ENCODE measurements around the gene PLG. TPM values are rescaled to one million over a fixed set of nuclear protein-coding genes. Genes with fewer than 3 reads are reported as not detected.
A peak's percentile ranks its signal among the peaks of the same experiment; 100 is the strongest.
"Not testable (repeated sequence)": the region's sequence is repeated elsewhere in the genome, so short reads cannot be mapped to it uniquely, and the experiment has no call there.

PLG gene
- total RNA-seq, 2 experiments from 2014 or later, result not detected

DNA sequence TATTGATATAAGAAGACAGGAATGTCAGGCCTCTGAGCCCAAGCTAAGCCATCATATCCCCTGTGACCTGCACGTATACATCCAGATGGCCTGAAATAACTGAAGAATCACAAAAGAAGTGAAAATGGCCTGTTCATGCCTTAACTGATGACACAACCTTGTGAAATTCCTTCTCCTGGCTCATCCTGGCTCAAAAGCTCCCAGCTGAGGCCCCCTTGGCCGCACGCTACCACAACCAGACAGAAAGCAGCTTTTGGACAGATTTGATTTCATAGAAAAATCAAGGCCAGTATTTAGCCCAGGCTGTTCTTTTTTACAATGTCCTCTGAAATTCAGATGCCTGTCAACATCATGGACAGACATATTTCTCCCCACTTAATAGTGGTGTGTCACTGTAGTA lies 78.6 kb downstream of the PLG start:
- H3K9me3 Mint-ChIP-seq (ENCODE audit: low read depth); CTCF ChIA-PET; H3K36me3 Mint-ChIP-seq (ENCODE audit: low read depth): not testable (repeated sequence)

DNA sequence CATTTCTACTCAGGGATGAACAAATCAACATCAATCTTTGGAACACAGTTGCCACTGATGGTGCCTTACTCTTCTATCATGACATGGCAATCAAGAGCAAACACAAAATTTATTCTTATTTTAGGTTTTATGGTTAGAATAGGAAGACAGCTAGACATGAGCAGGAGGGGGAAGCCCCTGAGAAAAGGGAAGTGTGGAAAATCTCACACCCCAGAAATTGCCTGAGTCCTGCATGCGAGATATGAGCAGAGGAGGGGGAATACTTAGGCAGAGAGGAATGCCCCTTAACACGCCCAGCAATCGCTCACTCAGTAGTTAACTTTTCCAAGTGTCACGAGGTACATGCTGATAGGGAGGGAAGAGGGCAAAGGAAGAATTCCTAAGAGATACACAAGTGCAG lies 79.3 kb downstream of the PLG start:
- H3K9me3 Mint-ChIP-seq (ENCODE audit: low read depth), result no peaks in the 10 kb centered on the region
- intact Hi-C loops (cut with DNase I, micrococcal nuclease), result no loop called here
- H3K4me1 Mint-ChIP-seq, result no peaks in the 10 kb centered on the region
- H3K4me3 Mint-ChIP-seq, result no peak overlapping the region
- ATAC-seq (no peak), DNase-seq (no peak)
- no peak overlapping the region for H3K27ac Mint-ChIP-seq
- peaks cover 8% of the 10 kb centered on the region for H3K27me3 Mint-ChIP-seq
- ChIA-PET CTCF (no interaction called here), POLR2A (no interaction called here)
- no peaks in the 10 kb centered on the region for H3K36me3 Mint-ChIP-seq (ENCODE audit: low read depth)

More for the DNA sequence above, 78.6 kb downstream of the PLG start:
- POLR2A ChIA-PET; H3K4me1 Mint-ChIP-seq; H3K27ac Mint-ChIP-seq; ATAC-seq; H3K27me3 Mint-ChIP-seq; DNase-seq; H3K4me3 Mint-ChIP-seq; intact Hi-C loops (cut with DNase I, micrococcal nuclease): not testable (repeated sequence)

DNA sequence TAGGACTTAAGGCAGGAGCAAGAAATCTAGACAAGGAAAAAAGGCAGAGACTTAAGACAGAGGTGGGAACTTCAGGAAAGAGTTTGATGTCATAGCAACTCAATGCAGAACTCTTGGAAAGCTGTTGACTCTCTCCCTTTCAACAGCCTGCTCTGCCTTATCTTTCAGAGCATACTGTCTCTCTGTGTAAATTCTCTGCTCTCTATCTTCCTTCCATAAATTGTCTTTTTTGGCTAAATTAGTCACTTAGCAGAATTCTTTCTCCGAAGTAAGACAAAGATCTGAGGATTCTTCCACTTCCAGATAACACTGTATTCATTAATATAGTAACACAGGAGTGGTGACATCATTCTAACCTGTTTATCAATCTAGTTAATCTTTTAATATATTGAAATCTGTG lies 80.2 kb downstream of the PLG start:
- Mint-ChIP-seq H3K4me3 (no peak overlapping the region), H3K9me3 (ENCODE audit: low read depth) (no peaks in the 10 kb centered on the region), H3K4me1 (no peaks in the 10 kb centered on the region), H3K36me3 (ENCODE audit: low read depth) (no peaks in the 10 kb centered on the region), H3K27ac (no peak overlapping the region), H3K27me3 (peaks cover 6% of the 10 kb centered on the region)
- ChIA-PET CTCF (no interaction called here), POLR2A (no interaction called here)
- ATAC-seq (no peak), DNase-seq (no peak)
- intact Hi-C loops (cut with DNase I, micrococcal nuclease), result no loop called here

DNA sequence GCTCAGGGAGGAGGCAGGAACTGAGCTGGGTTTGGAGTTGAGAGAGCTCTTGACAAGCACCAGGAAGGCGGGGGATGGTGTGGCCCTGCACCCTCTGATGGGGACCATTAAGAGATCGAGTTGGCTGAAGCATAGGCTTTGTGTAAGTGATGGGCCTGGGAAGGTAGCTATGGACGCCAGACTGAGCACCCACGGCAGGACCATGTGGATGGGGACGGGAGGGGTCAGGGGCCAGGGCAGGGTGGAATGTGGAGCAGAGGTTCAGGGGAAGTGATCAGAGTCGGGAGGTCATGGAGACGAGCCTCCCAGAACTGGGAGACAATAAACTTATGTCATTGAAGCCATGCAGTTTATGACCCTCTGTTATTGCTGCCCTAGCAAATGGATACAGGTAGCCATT lies 81.7 kb downstream of the PLG start:
- Mint-ChIP-seq H3K27ac (no peak overlapping the region), H3K36me3 (ENCODE audit: low read depth) (no peaks in the 10 kb centered on the region), H3K9me3 (ENCODE audit: low read depth) (no peaks in the 10 kb centered on the region), H3K4me3 (no peak overlapping the region), H3K4me1 (peaks cover 2% of the 10 kb centered on the region), H3K27me3 (peaks cover 8% of the 10 kb centered on the region)
- ATAC-seq (no peak), DNase-seq (no peak)
- intact Hi-C loops (cut with DNase I, micrococcal nuclease), result no loop called here
- POLR2A ChIA-PET, result no interaction called here
- CTCF ChIA-PET, result no interaction called here

DNA sequence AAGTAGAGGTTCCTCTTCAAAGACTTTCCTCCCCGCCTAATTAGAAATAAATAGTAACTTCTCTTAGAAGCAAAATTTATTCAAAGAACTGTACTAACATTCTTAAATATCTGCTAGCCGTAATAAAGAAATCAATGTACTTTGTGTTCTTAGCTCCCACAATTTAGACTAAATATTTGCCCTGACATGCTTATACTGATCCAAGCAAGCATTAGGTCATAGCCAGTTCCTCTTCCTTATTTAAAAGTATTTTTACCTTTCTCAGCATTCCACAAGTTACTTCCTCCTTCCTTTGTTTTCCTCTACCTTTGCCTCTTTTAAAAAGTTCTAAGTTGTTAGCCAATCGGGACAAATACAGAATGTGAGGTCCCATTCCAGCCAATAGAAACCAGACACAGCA lies 86.1 kb downstream of the PLG start:
- H3K36me3 Mint-ChIP-seq (ENCODE audit: low read depth); H3K27ac Mint-ChIP-seq; CTCF ChIA-PET; H3K4me3 Mint-ChIP-seq; intact Hi-C loops (cut with DNase I, micrococcal nuclease); POLR2A ChIA-PET; H3K27me3 Mint-ChIP-seq; DNase-seq; H3K9me3 Mint-ChIP-seq (ENCODE audit: low read depth); ATAC-seq: not testable (repeated sequence)
- H3K4me1 Mint-ChIP-seq, result peaks cover 17% of the 10 kb centered on the region

DNA sequence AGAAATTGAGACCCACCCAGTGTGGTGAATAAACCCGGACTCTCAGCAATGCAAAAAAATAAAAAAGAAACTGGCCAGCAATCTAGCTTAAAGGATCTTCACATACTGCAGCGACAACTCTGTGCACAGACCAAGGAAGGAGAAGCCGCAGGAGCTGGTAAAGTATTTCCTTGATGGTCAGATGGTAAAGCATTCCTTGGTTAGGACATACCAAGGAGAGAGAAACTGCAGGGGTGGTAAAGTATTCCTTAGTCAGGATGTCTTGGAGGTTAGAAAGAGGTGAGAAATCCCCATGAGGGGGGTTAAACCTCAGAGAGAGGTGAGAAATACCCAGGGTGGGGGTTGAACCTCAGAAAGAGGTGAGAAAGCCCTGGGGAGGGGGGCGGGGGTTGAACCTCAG lies 86.8 kb downstream of the PLG start:
- Mint-ChIP-seq H3K4me1 (peaks cover 17% of the 10 kb centered on the region), H3K27ac (no peak overlapping the region), H3K4me3 (no peak overlapping the region), H3K27me3 (peaks cover 2% of the 10 kb centered on the region), H3K36me3 (ENCODE audit: low read depth) (no peaks in the 10 kb centered on the region), H3K9me3 (ENCODE audit: low read depth) (peaks cover 7% of the 10 kb centered on the region)
- POLR2A ChIA-PET, result no interaction called here
- ATAC-seq (no peak), DNase-seq (no peak)
- intact Hi-C loops (cut with DNase I, micrococcal nuclease), result no loop called here
- CTCF ChIA-PET, result no interaction called here

DNA sequence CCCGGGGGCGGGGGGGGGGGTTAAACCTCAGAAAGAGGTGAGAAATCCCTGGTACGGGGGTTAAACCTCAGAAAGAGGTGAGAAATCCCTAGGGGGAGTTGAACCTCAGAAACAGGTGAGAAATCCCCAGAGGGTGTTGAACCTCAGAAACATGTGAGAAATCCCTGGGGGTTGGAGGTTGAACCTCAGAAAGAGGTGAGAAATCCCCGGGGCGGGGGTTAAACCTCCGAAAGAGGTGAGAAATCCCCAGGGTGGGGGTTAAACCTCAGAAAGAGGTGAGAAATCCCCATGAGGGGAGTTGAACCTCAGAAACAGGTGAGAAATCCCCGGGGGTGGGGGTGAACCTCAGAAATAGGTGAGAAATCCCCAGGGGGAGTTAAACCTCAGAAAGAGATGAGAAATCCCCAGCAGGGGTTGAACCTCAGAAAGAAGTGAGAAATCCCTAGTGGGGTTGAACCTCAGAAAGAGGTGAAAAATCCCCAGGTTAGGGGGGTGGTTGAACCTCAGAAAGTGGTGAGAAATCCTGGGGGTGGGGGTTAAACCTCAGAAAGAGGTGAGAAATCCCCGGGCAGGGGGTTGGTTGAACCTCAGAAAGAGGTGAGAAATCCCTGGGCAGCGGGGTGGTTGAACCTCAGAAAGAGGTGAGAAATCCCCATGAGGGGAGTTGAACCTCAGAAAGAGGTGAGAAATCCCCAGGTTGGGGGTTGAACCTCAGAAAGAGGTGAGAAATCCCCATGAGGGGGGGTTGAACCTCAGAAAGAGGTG lies 87.4 kb downstream of the PLG start:
- no peaks in the 10 kb centered on the region for H3K36me3 Mint-ChIP-seq (ENCODE audit: low read depth)
- no peak overlapping the region for H3K27ac Mint-ChIP-seq
- ChIA-PET CTCF (no interaction called here), POLR2A (interaction anchor here (0.6 kb wide), 1 partner anchor 12 kb away, joined by 3 read pairs; no protein-coding TSS in a partner anchor)
- intact Hi-C loops (cut with DNase I, micrococcal nuclease), result no loop called here
- H3K4me1 Mint-ChIP-seq, result peaks cover 17% of the 10 kb centered on the region
- DNase-seq (peak; percentile 44), ATAC-seq (no peak)
- peaks cover 2% of the 10 kb centered on the region for H3K27me3 Mint-ChIP-seq
- H3K4me3 Mint-ChIP-seq, result no peak overlapping the region
- peaks cover 7% of the 10 kb centered on the region for H3K9me3 Mint-ChIP-seq (ENCODE audit: low read depth)

DNA sequence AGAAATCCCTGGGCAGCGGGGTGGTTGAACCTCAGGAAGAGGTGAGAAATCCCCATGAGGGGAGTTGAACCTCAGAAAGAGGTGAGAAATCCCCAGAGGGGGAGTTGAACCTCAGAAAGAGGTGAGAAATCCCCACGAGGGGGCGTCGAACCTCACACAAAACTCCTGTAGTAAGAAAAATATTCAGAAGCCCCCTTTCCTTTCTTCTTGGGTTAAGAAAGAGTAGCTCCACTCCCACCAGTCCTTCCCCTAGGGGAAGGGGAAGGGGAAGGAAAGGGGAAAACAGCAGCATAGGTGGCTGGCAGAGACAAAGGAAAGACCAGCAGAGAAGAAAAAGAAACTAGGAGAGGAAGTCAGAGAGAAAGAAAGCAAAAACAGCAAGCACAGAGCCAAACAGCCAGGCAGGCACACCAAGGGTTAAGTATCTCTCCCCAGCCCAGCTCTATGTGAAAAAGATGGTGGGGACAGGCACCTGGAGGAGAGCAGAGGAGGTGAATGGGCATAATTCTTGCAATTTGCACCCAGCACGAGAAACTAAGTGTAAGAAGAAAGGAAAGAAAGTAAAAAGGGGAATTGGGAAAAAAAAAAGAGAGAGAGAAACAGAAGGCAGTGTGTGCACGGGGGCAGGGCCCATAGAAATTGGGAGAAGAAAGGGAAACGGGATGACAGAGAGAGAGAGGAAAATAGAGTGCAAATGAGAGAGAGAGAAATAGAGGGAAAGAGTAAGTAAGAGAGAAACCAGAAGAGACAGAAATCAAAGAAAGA lies 88.2 kb downstream of the PLG start:
- H3K9me3 Mint-ChIP-seq (ENCODE audit: low read depth), result peaks cover 7% of the 10 kb centered on the region
- POLR2A ChIA-PET, result interaction anchor here (0.6 kb wide), 1 partner anchor 11 kb away, joined by 3 read pairs; no protein-coding TSS in a partner anchor
- no peak overlapping the region for H3K4me3 Mint-ChIP-seq
- H3K36me3 Mint-ChIP-seq (ENCODE audit: low read depth), result no peaks in the 10 kb centered on the region
- peaks cover 17% of the 10 kb centered on the region for H3K4me1 Mint-ChIP-seq
- H3K27me3 Mint-ChIP-seq, result peaks cover 2% of the 10 kb centered on the region
- ATAC-seq, result no peak
- CTCF ChIA-PET, result no interaction called here
- intact Hi-C loops (cut with DNase I, micrococcal nuclease), result no loop called here
- DNase-seq, result peak; percentile 8
- H3K27ac Mint-ChIP-seq, result peak overlapping the region; percentile 12

DNA sequence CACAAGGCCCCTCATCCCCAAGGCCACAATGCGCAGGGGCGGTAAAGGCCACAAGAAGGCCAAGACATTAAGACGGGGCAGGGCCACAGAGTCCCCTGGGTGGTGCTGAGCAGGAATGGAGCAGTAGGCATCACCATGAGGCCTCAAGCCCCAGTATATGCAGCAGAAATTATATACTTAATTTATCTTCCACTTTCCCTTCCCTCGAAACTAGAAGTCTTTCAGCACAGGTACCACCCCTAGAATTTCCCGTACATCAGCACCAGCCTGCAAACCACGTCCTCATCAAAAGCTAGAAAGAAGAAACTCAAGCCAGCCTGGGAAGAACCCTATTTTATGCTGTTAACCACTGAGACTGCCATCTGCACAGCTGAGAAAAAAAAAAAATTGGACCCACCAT lies 89.4 kb downstream of the PLG start:
- Mint-ChIP-seq H3K36me3 (ENCODE audit: low read depth) (no peaks in the 10 kb centered on the region), H3K9me3 (ENCODE audit: low read depth) (peaks cover 7% of the 10 kb centered on the region), H3K27ac (no peak overlapping the region), H3K4me3 (no peak overlapping the region), H3K27me3 (peaks cover 2% of the 10 kb centered on the region), H3K4me1 (peaks cover 17% of the 10 kb centered on the region)
- ATAC-seq, result peak; percentile 57
- DNase-seq, result peak; percentile 10
- ChIA-PET POLR2A (no interaction called here), CTCF (no interaction called here)
- intact Hi-C loops (cut with DNase I, micrococcal nuclease), result no loop called here

DNA sequence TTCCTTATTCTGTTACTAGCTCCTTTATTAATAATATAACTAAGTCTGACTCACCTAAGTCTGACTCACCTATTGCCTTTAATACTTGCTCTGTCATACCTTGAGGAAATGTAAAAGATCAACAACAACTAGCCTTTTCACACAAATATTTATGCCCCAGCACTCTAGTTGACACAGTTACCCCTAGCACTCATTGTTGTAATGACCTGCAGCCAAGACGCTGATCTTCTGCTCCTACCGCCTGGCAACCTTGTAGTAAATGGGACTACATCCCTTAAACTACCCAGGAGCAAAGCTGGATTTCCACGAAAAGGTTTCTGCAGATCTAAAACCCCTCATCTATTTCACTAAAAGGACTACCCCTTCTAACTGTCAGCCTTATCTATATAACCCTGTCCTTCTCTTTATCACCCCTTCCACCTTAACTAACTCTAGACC lies 90.0 kb downstream of the PLG start:
- H3K4me1 Mint-ChIP-seq, result peaks cover 17% of the 10 kb centered on the region
- no peak for DNase-seq
- H3K27me3 Mint-ChIP-seq, result peaks cover 2% of the 10 kb centered on the region
- POLR2A ChIA-PET, result no interaction called here
- intact Hi-C loops (cut with DNase I, micrococcal nuclease), result no loop called here
- peaks cover 10% of the 10 kb centered on the region for H3K9me3 Mint-ChIP-seq (ENCODE audit: low read depth)
- no peak overlapping the region for H3K27ac Mint-ChIP-seq
- H3K36me3 Mint-ChIP-seq (ENCODE audit: low read depth), result no peaks in the 10 kb centered on the region
- H3K4me3 Mint-ChIP-seq, result no peak overlapping the region
- CTCF ChIA-PET, result no interaction called here
- peak; percentile 61 for ATAC-seq

DNA sequence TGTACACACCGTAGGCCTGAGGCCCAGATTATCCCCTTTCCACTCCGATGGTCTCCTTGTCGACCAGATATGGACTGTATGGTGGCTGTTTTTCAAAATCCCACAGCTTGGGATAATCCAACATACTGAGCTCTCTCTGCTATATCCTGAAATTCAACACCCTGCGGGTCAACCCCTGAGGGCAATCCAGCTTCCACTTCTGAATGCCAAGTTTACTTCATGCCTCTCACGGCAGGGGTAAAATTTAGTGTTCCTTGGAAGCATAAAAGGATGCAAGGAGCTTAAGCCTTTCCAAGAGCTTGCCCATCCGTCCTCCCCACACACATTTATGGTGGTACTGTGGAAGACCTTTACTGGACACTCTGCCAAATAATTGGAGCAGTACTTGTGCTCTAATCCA lies 90.7 kb downstream of the PLG start:
- ChIA-PET POLR2A (no interaction called here), CTCF (no interaction called here)
- Mint-ChIP-seq H3K27me3 (peaks cover 2% of the 10 kb centered on the region), H3K36me3 (ENCODE audit: low read depth) (peaks cover 1% of the 10 kb centered on the region), H3K4me1 (peaks cover 17% of the 10 kb centered on the region), H3K9me3 (ENCODE audit: low read depth) (peaks cover 12% of the 10 kb centered on the region), H3K4me3 (no peak overlapping the region), H3K27ac (no peak overlapping the region)
- DNase-seq (no peak), ATAC-seq (no peak)
- intact Hi-C loops (cut with DNase I, micrococcal nuclease), result no loop called here

DNA sequence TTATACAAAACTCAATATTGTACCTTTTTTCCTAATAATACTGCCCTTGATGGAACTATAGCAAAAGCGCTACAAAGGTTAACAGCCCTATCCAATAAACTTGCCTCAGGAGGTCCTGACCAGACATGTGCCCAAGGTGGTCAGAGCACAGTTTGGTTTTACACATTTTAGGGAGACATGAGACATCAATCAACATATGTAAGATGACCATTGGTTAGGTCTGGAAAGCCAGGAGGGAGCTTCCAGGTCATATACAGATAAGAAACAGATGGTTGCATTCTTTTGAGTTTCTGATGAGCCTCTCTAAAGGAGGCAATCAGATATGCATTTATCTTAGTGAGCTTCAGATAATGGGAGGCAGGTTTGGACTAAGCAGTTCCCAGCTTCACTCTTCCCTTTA lies 91.6 kb downstream of the PLG start:
- Mint-ChIP-seq H3K27ac (no peak overlapping the region), H3K4me1 (peaks cover 16% of the 10 kb centered on the region), H3K9me3 (ENCODE audit: low read depth) (peaks cover 13% of the 10 kb centered on the region), H3K27me3 (no peaks in the 10 kb centered on the region), H3K36me3 (ENCODE audit: low read depth) (peaks cover 2% of the 10 kb centered on the region), H3K4me3 (no peak overlapping the region)
- ChIA-PET CTCF (no interaction called here), POLR2A (no interaction called here)
- DNase-seq (no peak), ATAC-seq (no peak)
- intact Hi-C loops (cut with DNase I, micrococcal nuclease), result no loop called here

Measured in activated CD4-positive, alpha-beta T cell treated with anti-CD3 and anti-CD28 coated beads for 36 hours (primary cell).